HEK293 (cell line): ENCODE data around the gene PFDN6.

Experiments used
- KLF10 ChIP-seq: fragments of 450-650 bp; IDR thresholded peaks from 2 replicates; pipeline ENCODE4 v1.5.1; 2018; ENCODE audit warnings: missing biosample characterization, mild to moderate bottlenecking, missing genetic modification characterization
- PRDM10 ChIP-seq: fragments of 450-650 bp; formaldehyde crosslinking; IDR thresholded peaks from 2 replicates; pipeline ENCODE4 v1.5.1; 2016; ENCODE audit warnings: missing biosample characterization, missing genetic modification characterization
- SETDB1 ChIP-seq: IDR thresholded peaks from one replicate; pipeline ENCODE4 v1.6.1; 2017; ENCODE audit warnings: mild to moderate bottlenecking, low read length, moderate library complexity, mixed read lengths; ENCODE audit not compliant: insufficient read length
- YY1 ChIP-seq: fragments of 450-650 bp; formaldehyde crosslinking; IDR thresholded peaks from 2 replicates; pipeline ENCODE4 v1.5.1; 2018; ENCODE audit warnings: missing biosample characterization, missing genetic modification characterization
- ZBTB48 ChIP-seq: fragments of 450-650 bp; formaldehyde crosslinking; IDR thresholded peaks from 2 replicates; pipeline ENCODE4 v1.5.1; 2016; ENCODE audit warnings: missing biosample characterization, missing genetic modification characterization
- ZBTB7A ChIP-seq: fragments of 450-650 bp; formaldehyde crosslinking; IDR thresholded peaks from 2 replicates; pipeline ENCODE4 v1.5.1; 2016; ENCODE audit warnings: low read depth, missing biosample characterization, missing genetic modification characterization
- ZNF138 ChIP-seq: fragments of 450-650 bp; formaldehyde crosslinking; IDR thresholded peaks from 2 replicates; pipeline ENCODE4 v1.5.1; 2016; ENCODE audit warnings: missing biosample characterization, missing genetic modification characterization, borderline replicate concordance
- ZNF548 ChIP-seq: fragments of 450-650 bp; formaldehyde crosslinking; IDR thresholded peaks from 2 replicates; pipeline ENCODE4 v1.5.1; 2016; ENCODE audit warnings: missing biosample characterization, missing genetic modification characterization
- ZNF692 ChIP-seq: fragments of 450-650 bp; formaldehyde crosslinking; IDR thresholded peaks from 2 replicates; pipeline ENCODE4 v1.5.1; 2016; ENCODE audit warnings: missing biosample characterization, missing genetic modification characterization

DNA sequence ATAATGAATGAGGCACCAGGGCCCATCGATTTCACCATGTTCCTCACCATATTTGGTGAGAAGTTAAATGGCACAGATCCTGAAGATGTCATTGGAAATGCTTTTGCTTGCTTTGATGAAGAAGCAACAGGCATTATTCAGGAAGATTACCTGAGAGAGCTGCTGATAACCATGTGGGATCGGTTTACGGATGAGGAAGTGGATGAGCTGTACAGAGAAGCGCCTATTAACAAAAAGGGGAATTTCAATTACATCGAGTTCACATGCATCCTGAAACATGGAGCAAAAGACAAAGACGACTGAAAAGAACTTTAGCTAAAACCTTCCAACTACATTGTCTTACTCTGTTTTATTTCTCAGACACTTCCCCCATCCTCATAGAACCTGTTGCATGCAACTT is 49.8 kb downstream of the PFDN6 start:
- TF ChIP-seq PRDM10 (tag by site-specific recombination) = no peak
- TF ChIP-seq ZNF548 (tag by site-specific recombination) = no peak
- TF ChIP-seq ZBTB48 (tag by site-specific recombination) = no peak
- TF ChIP-seq YY1 (tag by site-specific recombination) = no peak
- no peak for TF ChIP-seq ZNF692 (tag by site-specific recombination)
- TF ChIP-seq ZBTB7A (tag by site-specific recombination) = no peak
- no peak for TF ChIP-seq KLF10 (tag by site-specific recombination)
- TF ChIP-seq SETDB1 = no peak
- TF ChIP-seq ZNF138 (tag by site-specific recombination) = no peak
